Hepatocyte (in vitro differentiated cells): ENCODE data around the gene CEBPG.

Experiments
- EZH2 ChIP-seq: fragments of 200-600 bp; sonication (generic); IDR thresholded peaks from 2 replicates; pipeline ENCODE4 v1.6.1; 2016; ENCODE audit warnings: antibody characterized with exemption, mild to moderate bottlenecking, borderline replicate concordance
- TF ChIP-seq, protein P1 (sequence below): fragments of 200-600 bp; sonication (generic); IDR thresholded peaks from 2 replicates; pipeline ENCODE4 v1.5.1; 2016; ENCODE audit warnings: antibody characterized with exemption, mild to moderate bottlenecking; ENCODE audit not compliant: poor library complexity

- TF ChIP-seq EZH2, result no peak
- TF ChIP-seq, protein P1, sequence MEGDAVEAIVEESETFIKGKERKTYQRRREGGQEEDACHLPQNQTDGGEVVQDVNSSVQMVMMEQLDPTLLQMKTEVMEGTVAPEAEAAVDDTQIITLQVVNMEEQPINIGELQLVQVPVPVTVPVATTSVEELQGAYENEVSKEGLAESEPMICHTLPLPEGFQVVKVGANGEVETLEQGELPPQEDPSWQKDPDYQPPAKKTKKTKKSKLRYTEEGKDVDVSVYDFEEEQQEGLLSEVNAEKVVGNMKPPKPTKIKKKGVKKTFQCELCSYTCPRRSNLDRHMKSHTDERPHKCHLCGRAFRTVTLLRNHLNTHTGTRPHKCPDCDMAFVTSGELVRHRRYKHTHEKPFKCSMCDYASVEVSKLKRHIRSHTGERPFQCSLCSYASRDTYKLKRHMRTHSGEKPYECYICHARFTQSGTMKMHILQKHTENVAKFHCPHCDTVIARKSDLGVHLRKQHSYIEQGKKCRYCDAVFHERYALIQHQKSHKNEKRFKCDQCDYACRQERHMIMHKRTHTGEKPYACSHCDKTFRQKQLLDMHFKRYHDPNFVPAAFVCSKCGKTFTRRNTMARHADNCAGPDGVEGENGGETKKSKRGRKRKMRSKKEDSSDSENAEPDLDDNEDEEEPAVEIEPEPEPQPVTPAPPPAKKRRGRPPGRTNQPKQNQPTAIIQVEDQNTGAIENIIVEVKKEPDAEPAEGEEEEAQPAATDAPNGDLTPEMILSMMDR, result no peak
Measured at GRCh38 chr19:33376941-33377557, 3.5 kb downstream of the CEBPG start.
